Heart left ventricle (tissue), 16 donors: ENCODE measurements around the gene SLC22A23. TPM values are rescaled to one million over a fixed set of nuclear protein-coding genes. Genes with fewer than 3 reads are reported as not detected.

Source experiments
- ATAC-seq, 4 donors: fragments of 200-7000 bp; cut with Tn5 transposase; one replicate each; pipeline ENCODE4 v1.9.1; 2020 to 2022; ENCODE audit warnings: moderate library complexity in 4 of 4, mild to moderate bottlenecking in 3 of 4, moderate number of reproducible peaks in 1 of 4
- DNase-seq, 5 donors: peaks; one replicate each; pipeline ENCODE4 v3.0.0-alpha.2; 2020
- H3K27ac ChIP-seq, 12 donors: fragments of 200-600 bp; sonication (generic) in 4 of 12; one replicate each; pipeline versions ENCODE4 v1.5.0 to v1.8.0; 2016 to 2022; ENCODE audit warnings: mild to moderate bottlenecking in 2 of 12
- H3K27me3 ChIP-seq, 9 donors: fragments of 200-600 bp; sonication (generic) in 2 of 9; one replicate each; pipeline versions ENCODE4 v1.5.1 to v1.8.0; 2016 to 2022; ENCODE audit warnings: mild to moderate bottlenecking in 3 of 9
- H3K36me3 ChIP-seq, 9 donors: fragments of 200-600 bp; sonication (generic) in 2 of 9; one replicate each; pipeline versions ENCODE4 v1.5.0 to v1.8.0; 2018 to 2022; ENCODE audit warnings: mild to moderate bottlenecking in 2 of 9
- H3K4me1 ChIP-seq, 12 donors: fragments of 200-600 bp; sonication (generic) in 4 of 12; one replicate each; pipeline versions ENCODE4 v1.5.0 to v1.8.0; 2016 to 2022; ENCODE audit warnings: mild to moderate bottlenecking in 3 of 12
- H3K4me3 ChIP-seq, 12 donors: fragments of 200-600 bp; sonication (generic) in 4 of 12; one replicate each; pipeline versions ENCODE4 v1.5.0 to v1.8.0; 2017 to 2022; ENCODE audit warnings: mild to moderate bottlenecking in 9 of 12, moderate library complexity in 4 of 12
- H3K9me3 ChIP-seq, 12 donors: fragments of 200-600 bp; sonication (generic) in 4 of 12; one replicate each; pipeline versions ENCODE4 v1.5.0 to v1.8.0; 2016 to 2022; ENCODE audit warnings: mild to moderate bottlenecking in 1 of 12
- CTCF ChIP-seq, 12 donors: fragments of 200-600 bp; sonication (generic) in 4 of 12; IDR thresholded peaks; one replicate each; pipeline versions ENCODE4 v1.5.0 to v1.8.0; 2018 to 2022; ENCODE audit warnings: antibody characterized with exemption in 12 of 12, mild to moderate bottlenecking in 5 of 12
- POLR2A ChIP-seq, 2 donors: fragments of 450-650 bp; IDR thresholded peaks; one replicate each; pipeline ENCODE4 v1.6.1; 2017; ENCODE audit warnings: antibody characterized with exemption in 2 of 2, mild to moderate bottlenecking in 2 of 2, moderate library complexity in 2 of 2
- WGBS, 4 donors: extraction: QIAGEN DNeasy Blood & Tissue Kit in 2 of 4; methylation state at CpG; one replicate each; pipeline versions ENCODE4 v1.1.5 to v1.1.7; 2013 to 2018; 5-methylcytosine and 5-hydroxymethylcytosine counted together
- intact Hi-C, 10 donors: fragments of 100-400 bp; cut with DNase I; formaldehyde crosslinking; loops; one replicate each; pipeline versions ENCODE4 v1.11.1 to v1.14.2; 2022
- polyA plus RNA-seq, 2 donors: library from polyadenylated mRNA; stranded (reverse); fragments of 200-250 nt; gene quantifications; one replicate each; pipeline ENCODE4 v1.2.3, GENCODE V29; 2013
- total RNA-seq, 9 donors: library from RNA; depleted of rRNA in 2 of 9; stranded (reverse); fragments of >200 nt in 2 of 9; fragmentation: NEBNext Ultra II Directional in 3 of 9; extraction: Animal tissue kit (Norgen Biotek cat#: 25700) in 3 of 9; gene quantifications; one replicate each; pipeline versions ENCODE4 v1.1.0 to v1.2.4, GENCODE V29; 2016 to 2023
- donor health status: ischemic (EF 13 %, LVEDD 7.1; RV severe dilation, severe dysfunction).
- donor health status: healthy with polysubstance abuse.
- donor health status: DM: no; HTN: yes; CAD: no.
- donor health status: DM: no; HTN: no; CAD: no.
- donor health status: ischemic (EF 25% LVEDD 6.9; RV normal size, moderate dysfunction).
- donor health status: ischemic (EF 25% LVEDD 5.7; RV mildly dilated, moderate dysfunction).
- donor health status: healthy.
- donor health status: DM: yes; HTN: yes; CAD: no.
- donor health status: ischemic (EF 35%, LVEDD 5.7; RV mildly dilated, moderate dysfunction).
- donor health status: nonischemic (EF 11% LVEDD 7.7; RV severe dilation, severe dysfunction).
- donor health status: DM: yes; HTN: yes; CAD: no.
- donor health status: PGD.
- donor health status: ischemic (EF 29% LVEDD 5.4; RV normal size, mild dysfunction).
- donor health status: nonischemic (EF 23%, LVEDD 6.1; RV moderate dilation, normal function).

Gene SLC22A23
- total and polyA plus RNA-seq, 11 donors: 2.9 to 12.4 (median 5.2) TPM

- DNase-seq (no peak), ATAC-seq (no peak)
- no peaks in the 10 kb centered on the region for H3K27me3 ChIP-seq
- intact Hi-C loops: no loop called here
- peaks cover 0 to 5% (median 0%) of the 10 kb centered on the region in 12 donors for H3K9me3 ChIP-seq
- no peak overlapping the region for H3K4me3 ChIP-seq
- H3K27ac ChIP-seq: no peak overlapping the region
- WGBS, 4 donors: 93 to 95% (median 94%) methylated on average over 10 of the region's 10 CpGs
- peaks cover 0 to 6% (median 0%) of the 10 kb centered on the region in 12 donors for H3K4me1 ChIP-seq
- no peak for TF ChIP-seq CTCF (IDR thresholded peaks at IDR 0.05)
- TF ChIP-seq POLR2A (IDR thresholded peaks at IDR 0.05): no peak
- H3K36me3 ChIP-seq: no peaks in the 10 kb centered on the region
Observed at GRCh38 chr6:3306848-3307247, 150.0 kb downstream of the SLC22A23 start.

GRCh38 chr6:3305831-3306230 is 151.0 kb downstream of the SLC22A23 start:
- no peaks in the 10 kb centered on the region for H3K27me3 ChIP-seq
- no peak overlapping the region for H3K4me3 ChIP-seq
- H3K27ac ChIP-seq: no peak overlapping the region
- H3K9me3 ChIP-seq: peaks cover 0 to 8% (median 0%) of the 10 kb centered on the region in 12 donors
- H3K36me3 ChIP-seq: no peaks in the 10 kb centered on the region
- H3K4me1 ChIP-seq: peaks cover 0 to 6% (median 0%) of the 10 kb centered on the region in 12 donors
- no peak for ATAC-seq
- 86 to 100% (median 94%) methylated on average over 3 of the region's 3 CpGs for WGBS, 4 donors
- DNase-seq: no peak
- intact Hi-C loops: no loop called here
- TF ChIP-seq CTCF (IDR thresholded peaks at IDR 0.05) (no peak), POLR2A (IDR thresholded peaks at IDR 0.05) (no peak)

- ATAC-seq (no peak), DNase-seq (no peak)
- no peak overlapping the region for H3K4me3 ChIP-seq
- H3K27ac ChIP-seq: no peak overlapping the region
- H3K9me3 ChIP-seq: peaks cover 0 to 8% (median 0%) of the 10 kb centered on the region in 12 donors
- intact Hi-C loops: no loop called here
- no peaks in the 10 kb centered on the region for H3K36me3 ChIP-seq
- no peaks in the 10 kb centered on the region for H3K4me1 ChIP-seq
- 90 to 97% (median 93%) methylated on average over 8 of the region's 8 CpGs for WGBS, 4 donors
- TF ChIP-seq CTCF (IDR thresholded peaks at IDR 0.05): no peak
- no peak for TF ChIP-seq POLR2A (IDR thresholded peaks at IDR 0.05)
- no peaks in the 10 kb centered on the region for H3K27me3 ChIP-seq
Observed at GRCh38 chr6:3305216-3305565, 151.7 kb downstream of the SLC22A23 start.

- Histone ChIP-seq H3K9me3 (peaks cover 0 to 8% (median 0%) of the 10 kb centered on the region in 12 donors), H3K36me3 (no peaks in the 10 kb centered on the region), H3K27ac (no peak overlapping the region), H3K4me3 (no peak overlapping the region), H3K4me1 (no peaks in the 10 kb centered on the region), H3K27me3 (no peaks in the 10 kb centered on the region)
- ATAC-seq (no peak), DNase-seq (no peak)
- WGBS, 4 donors: 89 to 91% (median 91%) methylated on average over 16 of the region's 16 CpGs
- TF ChIP-seq POLR2A (IDR thresholded peaks at IDR 0.05) (no peak), CTCF (IDR thresholded peaks at IDR 0.05) (no peak)
- intact Hi-C loops: no loop called here
Observed at GRCh38 chr6:3304500-3305215, 152.2 kb downstream of the SLC22A23 start.
